K562 (cell line): Measurements from ENCODE around the gene FIBIN. TPM values are rescaled to one million over a fixed set of nuclear protein-coding genes. Genes with fewer than 3 reads are reported as not detected.

Source experiments
- ATAC-seq: fragments of 200-7000 bp; cut with Tn5 transposase; 3 replicates; pipeline ENCODE4 v1.9.1; 2020; ENCODE audit warnings: moderate library complexity
- BruUV-seq: library from RNA; stranded (reverse); fragments of 400-500 nt; replicated peaks from 2 replicates; lab custom pipeline; 2021; lab: Mats Ljungman, UMichigan
- CTCF ChIA-PET: fragments of 300-600 bp; formaldehyde crosslinking; extraction: SDS; loops from one replicate; lab custom pipeline; 2021; ENCODE audit warnings: low intra/inter-chr PET ratio; lab: Yijun Ruan, JAX
- POLR2A ChIA-PET: fragments of 300-600, 350-650 bp; sonication (Branson Sonifier 250); formaldehyde crosslinking; extraction: SDS; loops from one replicate; lab custom pipeline; 2021; ENCODE audit warnings: antibody characterized with exemption, inconsistent platforms; lab: Yijun Ruan, JAX
- DNase-seq, 4 experiments: peaks; one replicate each; pipeline versions ENCODE4 v3.0.0 to v3.0.0-alpha.2; 2011 to 2018; ENCODE audit warnings: low spot score in 3 of 4, mixed read lengths in 3 of 4; ENCODE audit errors: extremely low read depth in 1 of 4
- FAIRE-seq: peaks from 2 replicates; lab custom pipeline; 2011; peaks lifted over from hg19 to GRCh38; lab: Jason Lieb, UNC
- H2AFZ ChIP-seq: 2 replicates; pipeline ENCODE4 v1.6.0; 2011; ENCODE audit warnings: low read depth, low read length, control low read depth, inconsistent platforms
- H3K27ac ChIP-seq: fragments of 200-600 bp; 3 replicates; pipeline ENCODE4 v1.8.0; 2011; ENCODE audit warnings: low read depth, mild to moderate bottlenecking, control low read depth, inconsistent platforms, low read length, moderate library complexity, mixed read lengths; ENCODE audit errors: extremely low read depth
- H3K27me3 ChIP-seq, 2 experiments: fragments of 300-600 bp in 1 of 2; 2 replicates in 1 of 2; 3 replicates in 1 of 2; pipeline versions ENCODE4 v1.6.0 to v1.8.0; 2011; ENCODE audit warnings: inconsistent platforms in 2 of 2, low read length in 2 of 2, mild to moderate bottlenecking in 1 of 2, mixed read lengths in 1 of 2, moderate library complexity in 1 of 2; ENCODE audit not compliant: control insufficient read depth in 2 of 2, insufficient read depth in 2 of 2
- H3K36me3 ChIP-seq: fragments of 300-600 bp; 3 replicates; pipeline ENCODE4 v1.8.0; 2011; ENCODE audit warnings: mild to moderate bottlenecking, low read length, inconsistent platforms; ENCODE audit not compliant: control insufficient read depth, insufficient read depth
- H3K4me1 ChIP-seq, 2 experiments: fragments of 200-600 bp in 1 of 2; replicated peaks in 1 of 2; 2 replicates in 1 of 2; 3 replicates in 1 of 2; pipeline versions ENCODE4 v1.5.1 to v1.8.0; 2011; ENCODE audit warnings: inconsistent platforms in 2 of 2, low read length in 2 of 2, mild to moderate bottlenecking in 1 of 2, mixed read lengths in 1 of 2, moderate library complexity in 1 of 2; ENCODE audit not compliant: control insufficient read depth in 2 of 2, insufficient read depth in 2 of 2
- H3K4me2 ChIP-seq: 2 replicates; pipeline ENCODE4 v1.6.1; 2011; ENCODE audit warnings: low read length, control low read depth, inconsistent platforms, mixed read lengths; ENCODE audit not compliant: insufficient read depth
- H3K4me3 ChIP-seq: fragments of 200-600 bp; sonication (generic), shearing (Covaris generic); 2 replicates; pipeline ENCODE4 v1.5.1; 2016; ENCODE audit warnings: control low read depth, inconsistent platforms
- H3K79me2 ChIP-seq: fragments of 200-600 bp; 3 replicates; pipeline ENCODE4 v1.8.0; 2011; ENCODE audit warnings: low read length, inconsistent platforms; ENCODE audit not compliant: control insufficient read depth, insufficient read depth
- H3K9ac ChIP-seq, 2 experiments: 2 replicates each; pipeline versions ENCODE4 v1.6.0 to v1.6.1; 2011; ENCODE audit warnings: low read depth in 2 of 2, low read length in 2 of 2, control low read depth in 1 of 2, inconsistent platforms in 1 of 2, mild to moderate bottlenecking in 1 of 2, mixed read lengths in 1 of 2; ENCODE audit not compliant: insufficient read depth in 1 of 2
- H3K9me1 ChIP-seq: one replicate; pipeline ENCODE4 v1.6.0; 2011; ENCODE audit warnings: inconsistent platforms, mild to moderate bottlenecking, low read length, moderate library complexity; ENCODE audit not compliant: control insufficient read depth, insufficient read depth
- H3K9me3 ChIP-seq: replicated peaks from 2 replicates; pipeline ENCODE4 v1.5.1; 2011; ENCODE audit warnings: low read depth, low read length, inconsistent platforms; ENCODE audit not compliant: control insufficient read depth, insufficient read depth
- H4K20me1 ChIP-seq: replicated peaks from 2 replicates; pipeline ENCODE4 v1.6.1; 2011; ENCODE audit warnings: low read length, inconsistent platforms, mixed read lengths; ENCODE audit not compliant: control insufficient read depth, insufficient read depth
- ARID4B ChIP-seq: sonication (generic); formaldehyde crosslinking; IDR thresholded peaks from 2 replicates; pipeline ENCODE4 v1.8.0; 2022; ENCODE audit warnings: mild to moderate bottlenecking, missing genetic modification reagents
- BACH1 ChIP-seq: fragments of 200-800 bp; sonication (Bioruptor generic); IDR thresholded peaks from 2 replicates; pipeline ENCODE4 v1.6.1; 2016; ENCODE audit warnings: missing genetic modification characterization, missing compliant biosample characterization
- CHD4 ChIP-seq: fragments of 200-600 bp; sonication (generic); IDR thresholded peaks from 3 replicates; pipeline ENCODE4 v1.6.1; 2012; ENCODE audit warnings: low read depth, mild to moderate bottlenecking, mixed read lengths, low read length, inconsistent platforms; ENCODE audit not compliant: insufficient read depth, insufficient replicate concordance, poor library complexity, severe bottlenecking
- L3MBTL2 ChIP-seq: fragments of 450-650 bp; IDR thresholded peaks from 2 replicates; pipeline ENCODE4 v1.6.1; 2016; ENCODE audit warnings: mild to moderate bottlenecking, moderate library complexity
- NFATC3 ChIP-seq: fragments of 450-650 bp; IDR thresholded peaks from 2 replicates; pipeline ENCODE4 v1.6.1; 2017; ENCODE audit warnings: mild to moderate bottlenecking
- PHB2 ChIP-seq: fragments of 450-650 bp; IDR thresholded peaks from 2 replicates; pipeline ENCODE4 v1.6.1; 2017; ENCODE audit warnings: low read depth
- PREB ChIP-seq: sonication (generic); formaldehyde crosslinking; IDR thresholded peaks from 2 replicates; pipeline ENCODE4 v1.8.1; 2023; ENCODE audit warnings: mild to moderate bottlenecking, missing genetic modification reagents
- RBM17 ChIP-seq: fragments of 200-400 bp; formaldehyde crosslinking; IDR thresholded peaks from 2 replicates; pipeline ENCODE4 v1.6.1; 2017; ENCODE audit warnings: low read depth, mild to moderate bottlenecking, low read length, borderline replicate concordance
- SIX5 ChIP-seq, 2 experiments: IDR thresholded peaks; 2 replicates each; pipeline ENCODE4 v1.6.1; 2011; ENCODE audit warnings: low read length in 2 of 2, borderline replicate concordance in 1 of 2, low read depth in 1 of 2, mild to moderate bottlenecking in 1 of 2, moderate library complexity in 1 of 2; ENCODE audit not compliant: insufficient read depth in 1 of 2
- SMAD4 ChIP-seq: fragments of 250-450 bp; sonication (Bioruptor Pico); conservative IDR thresholded peaks from 2 replicates; pipeline ENCODE4 v1.8.0; 2021; ENCODE audit warnings: inconsistent platforms, mild to moderate bottlenecking, moderate library complexity
- TSC22D4 ChIP-seq: fragments of 450-650 bp; IDR thresholded peaks from 2 replicates; pipeline ENCODE4 v1.6.1; 2016; ENCODE audit warnings: missing genetic modification characterization, missing biosample characterization, control low read depth
- USF1 ChIP-seq: sonication (generic); formaldehyde crosslinking; IDR thresholded peaks from 2 replicates; pipeline ENCODE4 v1.9.0; 2022; ENCODE audit warnings: mild to moderate bottlenecking, missing genetic modification reagents
- XRCC4 ChIP-seq: IDR thresholded peaks from one replicate; pipeline ENCODE4 v1.6.1; 2011; ENCODE audit not compliant: insufficient read depth, insufficient read length; ENCODE audit errors: extremely low read depth
- ZC3H4 ChIP-seq: sonication (generic); formaldehyde crosslinking; IDR thresholded peaks from 2 replicates; pipeline ENCODE4 v1.9.0; 2021; ENCODE audit warnings: missing genetic modification reagents, borderline replicate concordance
- ZNF551 ChIP-seq: fragments of 250-450 bp; sonication (Bioruptor Pico); IDR thresholded peaks from 2 replicates; pipeline ENCODE4 v1.5.0; 2021; ENCODE audit warnings: mild to moderate bottlenecking, moderate library complexity
- WGBS: fragments of 100-300 bp; shearing (Covaris generic); methylation state at CpG from one replicate; pipeline ENCODE4 v1.1.6; 2016; ENCODE audit warnings: low coverage, mixed read lengths; ENCODE audit not compliant: insufficient coverage; ENCODE audit errors: missing lambda C conversion rate; 5-methylcytosine and 5-hydroxymethylcytosine counted together
- in situ Hi-C: fragments of 300-500 bp; cut with MboI; formaldehyde crosslinking; loops from 4 replicates; pipeline ENCODE4 v1.15.0; 2018; ENCODE audit warnings: inconsistent platforms, mixed read lengths
- intact Hi-C: fragments of 100-400 bp; cut with micrococcal nuclease; formaldehyde crosslinking; loops from 2 replicates; pipeline ENCODE4 v1.14.2; 2022
- polyA plus RNA-seq, 8 experiments: library from polyadenylated mRNA; depleted of rRNA in 4 of 8; stranded (reverse) in 5 of 8; unstranded in 3 of 8; fragments of >200 nt; fragmentation: Nextera tagmentation in 2 of 8; fragmentation: Illumina TruSeq in 1 of 8; extraction: Ambion mirVana in 2 of 8; extraction: Trizol in 1 of 8; gene quantifications; 2 replicates each; pipeline versions ENCODE4 v1.2.1 to v1.2.3, GENCODE V29; 2011 to 2014; ENCODE audit warnings: inconsistent platforms in 1 of 8, missing spikeins in 1 of 8
- total RNA-seq, 7 experiments: library from RNA; depleted of rRNA in 6 of 7; stranded (reverse); fragments of >200 nt in 6 of 7; fragmentation: Illumina TruSeq in 2 of 7; extraction: Trizol in 2 of 7; gene quantifications; 2 replicates each; pipeline versions ENCODE4 v1.2.1 to v1.2.3, GENCODE V29; 2011 to 2021; ENCODE audit warnings: low replicate concordance in 1 of 7
- TF ChIP-seq, protein P1 (sequence below): conservative IDR thresholded peaks from 2 replicates; pipeline ENCODE4 v1.6.1; 2011; ENCODE audit warnings: low read depth, mild to moderate bottlenecking, low read length; ENCODE audit not compliant: control insufficient read depth

The FIBIN gene
- total and polyA plus RNA-seq, 9 of the 15 experiments (the other 6 are each of a cell fraction or from before 2014, with no cell fraction given), result not detected

GRCh38 chr11:27002838-27003237 is 8.9 kb downstream of the FIBIN start:
- POLR2A ChIA-PET, result no interaction called here
- Histone ChIP-seq H3K4me3 (no peak overlapping the region), H4K20me1 (no peaks in the 10 kb centered on the region), H3K27ac (no peak overlapping the region), H3K9ac (no peak overlapping the region), H3K9me3 (no peaks in the 10 kb centered on the region), H3K36me3 (no peaks in the 10 kb centered on the region), H3K4me1 (no peaks in the 10 kb centered on the region), H2AFZ (no peak overlapping the region), H3K79me2 (no peaks in the 10 kb centered on the region), H3K4me2 (no peak overlapping the region), H3K27me3 (no peaks in the 10 kb centered on the region), H3K9me1 (no peaks in the 10 kb centered on the region)
- no peak for ATAC-seq
- 2% methylated on average over 4 of the region's 4 CpGs for WGBS
- DNase-seq, result no peak
- FAIRE-seq, result no peak
- BruUV-seq, result no TSS peak
- in situ Hi-C loops, result no loop called here
- CTCF ChIA-PET, result no interaction called here
- intact Hi-C loops, result no loop called here
- TF ChIP-seq CHD4 (no peak), PREB (no peak), ARID4B (no peak), SMAD4 (CRISPR knock-in tag) (no peak), BACH1 (tag) (no peak), L3MBTL2 (no peak), TSC22D4 (no peak), SIX5 (IDR thresholded peaks at IDR 0.05; ENCODE audit: borderline replicate concordance in 1 of 2, insufficient read depth in 1 of 2, low read depth in 1 of 2, low read length in 2 of 2) (no peak), USF1 (CRISPR knock-in tag) (no peak), NFATC3 (no peak), ZC3H4 (CRISPR knock-in tag) (no peak), PHB2 (no peak), XRCC4 (no peak), ZNF551 (CRISPR knock-in tag) (no peak), RBM17 (no peak)
- TF ChIP-seq, protein P1, sequence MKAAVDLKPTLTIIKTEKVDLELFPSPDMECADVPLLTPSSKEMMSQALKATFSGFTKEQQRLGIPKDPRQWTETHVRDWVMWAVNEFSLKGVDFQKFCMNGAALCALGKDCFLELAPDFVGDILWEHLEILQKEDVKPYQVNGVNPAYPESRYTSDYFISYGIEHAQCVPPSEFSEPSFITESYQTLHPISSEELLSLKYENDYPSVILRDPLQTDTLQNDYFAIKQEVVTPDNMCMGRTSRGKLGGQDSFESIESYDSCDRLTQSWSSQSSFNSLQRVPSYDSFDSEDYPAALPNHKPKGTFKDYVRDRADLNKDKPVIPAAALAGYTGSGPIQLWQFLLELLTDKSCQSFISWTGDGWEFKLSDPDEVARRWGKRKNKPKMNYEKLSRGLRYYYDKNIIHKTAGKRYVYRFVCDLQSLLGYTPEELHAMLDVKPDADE, result no peak
